Suprapubic skin (tissue), 4 donors: ENCODE data around the gene HNRNPA2B1.

Experiments
- CTCF ChIP-seq, 2 donors: fragments of 200-600 bp in 1 of 2; fragments of 450-650 bp in 1 of 2; sonication (generic) in 1 of 2; IDR thresholded peaks; one replicate each; pipeline ENCODE4 v1.5.1; 2016 to 2019; ENCODE audit warnings: antibody characterized with exemption in 2 of 2, mild to moderate bottlenecking in 1 of 2, moderate library complexity in 1 of 2
- POLR2A ChIP-seq, 2 donors: fragments of 450-650 bp; IDR thresholded peaks; one replicate each; pipeline ENCODE4 v1.6.1; 2017; ENCODE audit warnings: antibody characterized with exemption in 2 of 2, mild to moderate bottlenecking in 2 of 2, moderate library complexity in 2 of 2
- POLR2AphosphoS5 ChIP-seq, 3 donors: sonication (generic); formaldehyde crosslinking; IDR thresholded peaks; one replicate each; pipeline ENCODE4 v1.6.1; 2017; ENCODE audit warnings: antibody characterized with exemption in 3 of 3

- TF ChIP-seq POLR2A (IDR thresholded peaks at IDR 0.05), result no peak
- TF ChIP-seq CTCF (IDR thresholded peaks at IDR 0.05), result no peak
- no peak for TF ChIP-seq POLR2AphosphoS5 (IDR thresholded peaks at IDR 0.05)
Observed at GRCh38 chr7:26203016-26203415, 2.5 kb upstream of the HNRNPA2B1 start.
